Measurements from ENCODE around the gene INTS11. TPM values are rescaled to one million over a fixed set of nuclear protein-coding genes. Genes with fewer than 3 reads are reported as not detected.
A peak's percentile ranks its signal among the peaks of the same experiment; 100 is the strongest.

The INTS11 gene
- total and polyA plus RNA-seq, 5 donors from 2014 or later, result 66.2 to 138 (median 69.2) TPM

GRCh38 chr1:1306661-1307260 is 17.7 kb downstream of the INTS11 start:
- Mint-ChIP-seq H3K9me3 (peaks cover 0 to 3% (median 0%) of the 10 kb centered on the region in 7 donors), H3K4me3 (peak overlapping the region; percentile 87 to 91 (median 90)), H3K27ac (peak overlapping the region; percentile 75 to 91 (median 90)), H3K27me3 (no peaks in the 10 kb centered on the region), H3K36me3 (no peaks in the 10 kb centered on the region), H3K4me1 (peaks cover 0 to 26% (median 8%) of the 10 kb centered on the region in 4 donors)
- H3K36me3 ChIP-seq (ENCODE audit: control insufficient read depth, insufficient read depth, low read length), result peaks cover 7% of the 10 kb centered on the region
- H3K27ac ChIP-seq (ENCODE audit: insufficient read depth, low read length, poor library complexity, severe bottlenecking), result no peak overlapping the region
- no peak for ATAC-seq (ENCODE audit: low read depth in 2 of 2)
- H3K9me3 ChIP-seq (ENCODE audit: control insufficient read depth in 2 of 2, low read length in 2 of 2), result no peaks in the 10 kb centered on the region
- DNase-seq, result no peak
- H3K4me3 ChIP-seq (ENCODE audit: low read depth, low read length), result peak overlapping the region; percentile 71
- H3K4me1 ChIP-seq (ENCODE audit: control insufficient read depth, insufficient read depth, low read length, poor library complexity, severe bottlenecking), result peaks cover 46% of the 10 kb centered on the region
- H3K27me3 ChIP-seq (ENCODE audit: control insufficient read depth, insufficient read depth, low read length), result no peaks in the 10 kb centered on the region

GRCh38 chr1:1306070-1306660 is 18.3 kb downstream of the INTS11 start:
- H3K4me3 ChIP-seq (ENCODE audit: low read depth, low read length), result peak overlapping the region; percentile 71
- H3K27me3 ChIP-seq (ENCODE audit: control insufficient read depth, insufficient read depth, low read length), result no peaks in the 10 kb centered on the region
- H3K4me1 ChIP-seq (ENCODE audit: control insufficient read depth, insufficient read depth, low read length, poor library complexity, severe bottlenecking), result peaks cover 46% of the 10 kb centered on the region
- Mint-ChIP-seq H3K27ac (peak overlapping the region in 2 of 3 donors; percentile 75 to 90), H3K4me1 (peaks cover 0 to 26% (median 8%) of the 10 kb centered on the region in 4 donors), H3K36me3 (no peaks in the 10 kb centered on the region), H3K27me3 (no peaks in the 10 kb centered on the region), H3K4me3 (peak overlapping the region; percentile 87 to 91 (median 90)), H3K9me3 (peaks cover 0 to 3% (median 0%) of the 10 kb centered on the region in 7 donors)
- H3K36me3 ChIP-seq (ENCODE audit: control insufficient read depth, insufficient read depth, low read length), result peaks cover under 1% of the 10 kb centered on the region
- peak in 1 of 3 donors; percentile 47 for DNase-seq
- H3K9me3 ChIP-seq (ENCODE audit: control insufficient read depth in 2 of 2, low read length in 2 of 2), result no peaks in the 10 kb centered on the region
- H3K27ac ChIP-seq (ENCODE audit: insufficient read depth, low read length, poor library complexity, severe bottlenecking), result peak overlapping the region; percentile 66
- no peak for ATAC-seq (ENCODE audit: low read depth in 2 of 2)

- H3K4me1 ChIP-seq (ENCODE audit: control insufficient read depth, insufficient read depth, low read length, poor library complexity, severe bottlenecking), result peaks cover 46% of the 10 kb centered on the region
These were observed 19.0 kb downstream of the INTS11 start for GRCh38 chr1:1305300-1306069.

GRCh38 chr1:1304331-1305299 is 19.8 kb downstream of the INTS11 start:
- peaks cover 0 to 3% (median 0%) of the 10 kb centered on the region in 7 donors for H3K9me3 Mint-ChIP-seq
- ATAC-seq (ENCODE audit: low read depth in 2 of 2) (no peak), DNase-seq (no peak)
- H3K4me1 Mint-ChIP-seq, result peaks cover 0 to 26% (median 8%) of the 10 kb centered on the region in 4 donors
- H3K4me3 ChIP-seq (ENCODE audit: low read depth, low read length), result no peak overlapping the region
- H3K36me3 Mint-ChIP-seq, result no peaks in the 10 kb centered on the region
- peaks cover 40% of the 10 kb centered on the region for H3K4me1 ChIP-seq (ENCODE audit: control insufficient read depth, insufficient read depth, low read length, poor library complexity, severe bottlenecking)
- peak overlapping the region; percentile 66 for H3K27ac ChIP-seq (ENCODE audit: insufficient read depth, low read length, poor library complexity, severe bottlenecking)
- H3K4me3 Mint-ChIP-seq, result peak overlapping the region; percentile 87 to 91 (median 90)
- H3K27me3 Mint-ChIP-seq, result no peaks in the 10 kb centered on the region
- no peaks in the 10 kb centered on the region for H3K36me3 ChIP-seq (ENCODE audit: control insufficient read depth, insufficient read depth, low read length)
- H3K9me3 ChIP-seq (ENCODE audit: control insufficient read depth in 2 of 2, low read length in 2 of 2), result no peaks in the 10 kb centered on the region
- H3K27ac Mint-ChIP-seq, result peak overlapping the region in 1 of 3 donors; percentile 69
- H3K27me3 ChIP-seq (ENCODE audit: control insufficient read depth, insufficient read depth, low read length), result no peaks in the 10 kb centered on the region

More at GRCh38 chr1:1305300-1306069, 19.0 kb downstream of the INTS11 start:
- Mint-ChIP-seq H3K27ac (peak overlapping the region in 2 of 3 donors; percentile 69 to 90), H3K4me3 (peak overlapping the region; percentile 87 to 91 (median 90)), H3K4me1 (peaks cover 0 to 26% (median 8%) of the 10 kb centered on the region in 4 donors), H3K9me3 (peaks cover 0 to 3% (median 0%) of the 10 kb centered on the region in 7 donors), H3K36me3 (no peaks in the 10 kb centered on the region), H3K27me3 (no peaks in the 10 kb centered on the region)
- no peaks in the 10 kb centered on the region for H3K27me3 ChIP-seq (ENCODE audit: control insufficient read depth, insufficient read depth, low read length)
- H3K27ac ChIP-seq (ENCODE audit: insufficient read depth, low read length, poor library complexity, severe bottlenecking), result peak overlapping the region; percentile 66
- DNase-seq (peak; percentile 53 to 91 (median 63)), ATAC-seq (ENCODE audit: low read depth in 2 of 2) (peak; percentile 46 to 54)
- H3K36me3 ChIP-seq (ENCODE audit: control insufficient read depth, insufficient read depth, low read length), result no peaks in the 10 kb centered on the region
- no peak overlapping the region for H3K4me3 ChIP-seq (ENCODE audit: low read depth, low read length)
- H3K9me3 ChIP-seq (ENCODE audit: control insufficient read depth in 2 of 2, low read length in 2 of 2), result no peaks in the 10 kb centered on the region

- Mint-ChIP-seq H3K4me3 (peak overlapping the region in 1 of 4 donors; percentile 38), H3K4me1 (peaks cover 0 to 26% (median 8%) of the 10 kb centered on the region in 4 donors), H3K27ac (no peak overlapping the region)
These were observed 20.7 kb downstream of the INTS11 start for GRCh38 chr1:1303736-1304135.

GRCh38 chr1:1302951-1303509 is 21.4 kb downstream of the INTS11 start:
- Mint-ChIP-seq H3K36me3 (no peaks in the 10 kb centered on the region), H3K27ac (no peak overlapping the region)

More at GRCh38 chr1:1303736-1304135, 20.7 kb downstream of the INTS11 start:
- no peaks in the 10 kb centered on the region for H3K36me3 ChIP-seq (ENCODE audit: control insufficient read depth, insufficient read depth, low read length)
- peaks cover 31% of the 10 kb centered on the region for H3K4me1 ChIP-seq (ENCODE audit: control insufficient read depth, insufficient read depth, low read length, poor library complexity, severe bottlenecking)
- DNase-seq (no peak), ATAC-seq (ENCODE audit: low read depth in 2 of 2) (no peak)
- no peaks in the 10 kb centered on the region for H3K9me3 ChIP-seq (ENCODE audit: control insufficient read depth in 2 of 2, low read length in 2 of 2)
- H3K27me3 Mint-ChIP-seq, result no peaks in the 10 kb centered on the region
- no peak overlapping the region for H3K27ac ChIP-seq (ENCODE audit: insufficient read depth, low read length, poor library complexity, severe bottlenecking)
- no peaks in the 10 kb centered on the region for H3K27me3 ChIP-seq (ENCODE audit: control insufficient read depth, insufficient read depth, low read length)
- peaks cover 0 to 3% (median 0%) of the 10 kb centered on the region in 7 donors for H3K9me3 Mint-ChIP-seq
- H3K4me3 ChIP-seq (ENCODE audit: low read depth, low read length), result no peak overlapping the region
- H3K36me3 Mint-ChIP-seq, result no peaks in the 10 kb centered on the region

More at GRCh38 chr1:1302951-1303509, 21.4 kb downstream of the INTS11 start:
- H3K9me3 Mint-ChIP-seq, result peaks cover 0 to 3% (median 0%) of the 10 kb centered on the region in 7 donors
- peaks cover 30% of the 10 kb centered on the region for H3K4me1 ChIP-seq (ENCODE audit: control insufficient read depth, insufficient read depth, low read length, poor library complexity, severe bottlenecking)
- H3K4me3 ChIP-seq (ENCODE audit: low read depth, low read length), result no peak overlapping the region
- no peak overlapping the region for H3K27ac ChIP-seq (ENCODE audit: insufficient read depth, low read length, poor library complexity, severe bottlenecking)
- DNase-seq (no peak), ATAC-seq (ENCODE audit: low read depth in 2 of 2) (no peak)
- peaks cover 0 to 26% (median 8%) of the 10 kb centered on the region in 4 donors for H3K4me1 Mint-ChIP-seq
- no peak overlapping the region for H3K4me3 Mint-ChIP-seq
- no peaks in the 10 kb centered on the region for H3K27me3 ChIP-seq (ENCODE audit: control insufficient read depth, insufficient read depth, low read length)
- no peaks in the 10 kb centered on the region for H3K27me3 Mint-ChIP-seq
- H3K36me3 ChIP-seq (ENCODE audit: control insufficient read depth, insufficient read depth, low read length), result no peaks in the 10 kb centered on the region
- H3K9me3 ChIP-seq (ENCODE audit: control insufficient read depth in 2 of 2, low read length in 2 of 2), result no peaks in the 10 kb centered on the region

Data from CD4-positive, CD25-positive, alpha-beta regulatory T cell (primary cell).